Measurements from ENCODE around the gene DYNLT1.

DNA sequence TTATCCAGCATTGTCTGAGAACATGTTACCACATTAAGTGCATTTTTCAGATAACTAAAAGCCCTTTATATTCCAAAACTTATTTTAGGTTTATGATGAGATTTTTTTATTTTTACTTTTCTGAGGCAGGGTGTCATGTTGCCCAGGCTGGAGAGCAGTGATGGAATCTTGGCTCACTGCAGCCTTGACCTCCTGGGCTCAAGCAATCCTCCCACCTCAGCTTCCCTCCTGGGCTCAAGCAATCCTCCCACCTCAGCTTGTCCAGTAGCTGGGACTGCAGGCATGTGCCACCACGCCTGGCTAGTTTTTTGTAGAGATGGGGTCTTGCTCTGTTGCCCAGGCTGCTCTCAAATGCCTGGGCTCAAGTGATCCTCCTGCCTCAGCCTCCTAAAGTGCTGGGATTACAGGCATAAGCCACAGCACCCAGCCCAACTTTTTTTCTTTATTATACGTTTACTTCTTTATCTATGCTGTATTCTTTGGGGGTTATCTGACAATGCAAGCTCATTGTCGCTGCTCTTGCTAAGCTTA is 6.2 kb downstream of the DYNLT1 start:
- no peak for TF ChIP-seq CTCF (conservative IDR thresholded peaks at IDR 0.05; ENCODE audit: low read length)
- no peak for TF ChIP-seq EZH2phosphoT487 (IDR thresholded peaks at IDR 0.05; ENCODE audit: borderline replicate concordance, low read depth, low read length)
